GM18505 (cell line): ENCODE data around the gene PHF12.

Experiments used
- ATAC-seq: cut with Tn5 transposase; IDR thresholded peaks from one replicate; pipeline ENCODE4 v1.9.1; 2021; ENCODE audit not compliant: unreplicated experiment
- POLR2A ChIP-seq: IDR thresholded peaks from 4 replicates; pipeline ENCODE4 v1.6.1; 2011; ENCODE audit warnings: borderline replicate concordance; ENCODE audit not compliant: insufficient read depth, insufficient read length; ENCODE audit errors: extremely low read depth

PHF12 gene

DNA sequence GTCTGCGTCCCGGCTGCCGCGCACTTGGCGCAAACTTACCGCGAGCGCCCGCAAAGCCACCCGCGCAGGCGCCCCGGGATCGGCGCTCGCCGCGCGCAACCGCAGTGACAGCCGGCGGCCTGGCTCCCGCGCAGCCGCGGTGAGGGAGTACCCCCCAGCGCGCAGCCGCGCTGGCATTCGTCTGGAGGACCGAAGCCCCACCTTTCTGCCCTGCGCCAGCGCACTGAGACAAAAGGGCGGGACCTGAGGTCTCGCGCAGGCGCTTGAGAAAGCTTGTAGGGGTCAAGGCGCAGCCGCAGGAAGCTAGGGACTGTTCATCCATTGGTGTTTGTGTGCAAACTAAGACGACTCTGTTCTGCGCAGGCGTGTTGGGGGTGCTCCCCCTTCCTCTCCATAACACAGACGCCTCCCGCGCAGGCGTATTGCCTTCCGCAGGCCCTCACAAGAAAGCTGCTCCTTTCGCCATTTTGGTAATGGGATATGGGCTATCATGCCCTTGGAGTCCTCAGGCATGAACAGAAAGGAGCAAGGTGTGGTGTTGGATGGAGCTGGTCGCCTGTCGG, at the start of gene PHF12:
Gene PHF12 (minus strand): TSS at position 91 of the 563 bp plus-strand sequence. CDS start 558 bp downstream, outside the sequence.
- peak; percentile 53 for ATAC-seq
- TF ChIP-seq POLR2A: peak; percentile 63

DNA sequence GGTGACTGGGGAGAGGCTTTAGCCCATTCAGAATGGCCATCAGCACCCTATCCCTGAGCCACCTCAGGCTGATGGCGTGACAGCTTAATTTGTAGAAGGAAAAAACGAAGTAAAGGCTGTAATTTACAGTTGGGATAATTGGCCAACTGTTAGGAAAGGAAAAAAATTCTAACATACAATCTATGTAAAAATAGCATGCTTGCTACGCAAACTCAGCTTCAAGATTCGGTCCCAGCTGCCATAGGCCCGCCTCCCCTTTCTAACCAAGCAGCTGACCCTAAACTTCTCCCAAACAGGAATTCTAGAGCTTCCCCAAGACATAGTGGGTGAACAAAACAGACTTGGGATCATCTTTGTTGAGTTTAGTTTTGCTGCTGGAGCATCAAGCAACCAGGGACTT, 49.7 kb upstream of the PHF12 start:
- no peak for TF ChIP-seq POLR2A
- no peak for ATAC-seq

DNA sequence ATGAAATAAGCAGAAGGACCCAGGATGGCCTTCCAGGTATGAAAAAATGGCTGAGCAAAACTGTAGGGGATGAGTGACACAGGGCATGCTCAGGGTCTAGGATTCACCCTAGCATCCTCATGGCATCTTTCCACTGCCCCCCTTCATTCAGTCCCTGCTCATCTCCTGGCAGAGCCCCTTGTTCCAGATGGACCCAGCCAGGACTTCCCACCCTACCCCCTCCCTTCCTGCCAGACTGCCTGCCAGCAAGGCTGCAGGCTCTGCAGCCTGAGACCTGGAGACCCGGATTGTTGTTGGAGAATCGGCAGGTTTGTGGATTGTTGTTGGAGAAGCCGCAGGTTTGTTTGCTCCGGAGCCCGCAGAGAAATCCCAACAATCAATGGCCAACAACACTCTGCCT, 47.9 kb upstream of the PHF12 start:
- TF ChIP-seq POLR2A: no peak

DNA sequence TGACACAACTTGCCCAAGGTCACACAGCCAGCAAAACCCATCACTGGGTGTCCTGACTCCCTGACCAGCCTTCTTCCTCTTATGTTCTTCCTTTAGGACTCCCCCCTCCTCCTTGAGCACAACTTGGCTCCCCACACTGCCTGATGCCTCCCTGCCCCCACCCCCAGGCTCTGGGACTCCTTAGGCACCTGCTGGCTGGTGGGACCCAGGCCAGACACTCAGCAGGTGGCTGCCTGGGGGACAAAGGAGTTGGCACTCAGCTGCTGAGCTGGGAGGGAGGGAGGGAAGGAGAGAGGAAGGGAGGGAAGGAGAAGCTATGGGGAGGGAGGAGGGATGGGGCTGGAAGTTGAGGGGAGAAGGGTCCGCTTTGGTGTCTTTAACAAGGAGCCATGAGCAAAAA, 46.5 kb upstream of the PHF12 start:
- ATAC-seq: no peak
- TF ChIP-seq POLR2A: no peak

More for the DNA sequence above, 47.9 kb upstream of the PHF12 start:
- no peak for ATAC-seq

DNA sequence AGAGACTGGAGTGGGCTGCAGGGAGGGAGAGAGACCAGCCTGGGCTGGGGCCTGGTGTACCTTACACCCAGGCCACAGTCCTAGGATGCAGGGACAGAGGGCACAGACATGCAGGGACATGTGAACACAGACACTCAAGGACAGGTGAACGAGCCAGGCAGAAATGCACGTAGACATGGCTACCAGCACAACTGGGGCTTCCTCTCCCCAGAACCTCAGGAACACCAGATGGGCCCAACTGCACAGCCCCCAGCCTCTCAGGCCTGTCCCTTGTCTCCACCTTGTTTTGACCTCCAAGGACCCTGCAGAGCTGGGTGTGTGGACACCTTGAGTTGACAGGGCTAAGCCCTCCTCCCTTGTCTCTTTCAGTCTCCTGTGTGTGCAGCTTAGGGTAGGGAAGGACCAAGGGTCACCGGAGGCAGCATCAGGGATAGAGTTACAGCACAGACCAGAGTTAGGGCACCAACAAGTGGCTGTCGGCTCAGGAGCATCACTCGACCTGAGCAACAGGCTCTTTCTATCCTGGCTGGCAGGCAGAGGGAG, 45.3 kb upstream of the PHF12 start:
- no peak for ATAC-seq
- no peak for TF ChIP-seq POLR2A

DNA sequence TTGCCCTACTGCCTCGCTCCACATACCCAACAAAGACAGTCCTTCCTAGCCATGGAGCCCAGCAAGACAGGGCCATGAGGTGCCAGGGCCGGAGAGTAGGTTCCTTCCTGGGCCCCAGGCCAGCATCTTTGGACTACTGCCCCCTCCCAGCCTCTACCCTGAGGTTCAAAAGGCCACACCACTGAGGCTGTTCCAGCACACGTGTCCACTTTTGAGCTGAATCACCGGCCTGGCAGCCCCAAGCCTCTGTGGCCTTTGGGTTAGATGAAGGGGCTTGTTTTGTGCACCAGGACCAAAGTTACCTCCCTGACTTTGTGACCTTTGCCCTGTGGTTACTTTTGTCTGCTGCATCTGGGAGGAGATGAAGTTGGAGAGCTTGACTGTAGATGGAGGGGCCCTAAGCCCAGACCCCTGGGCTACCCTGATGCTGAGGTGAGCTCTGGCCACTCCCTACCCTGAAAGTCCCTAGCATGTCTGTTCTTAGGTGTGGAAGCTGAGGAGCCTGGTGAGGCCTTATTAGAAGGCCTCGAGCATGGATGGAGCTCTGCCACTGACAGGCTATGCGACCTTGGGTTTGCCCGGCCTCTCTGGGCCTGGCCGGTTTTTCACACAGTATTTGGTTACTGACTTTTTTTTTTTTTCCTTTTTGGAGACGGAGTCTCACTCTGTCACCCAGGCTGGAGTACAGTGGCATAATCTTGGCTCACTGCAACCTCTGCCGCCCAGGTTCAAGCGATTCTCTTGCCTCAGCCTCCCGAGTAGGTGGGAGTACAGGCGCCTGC, 42.5 kb upstream of the PHF12 start:
- TF ChIP-seq POLR2A: no peak
- no peak for ATAC-seq

DNA sequence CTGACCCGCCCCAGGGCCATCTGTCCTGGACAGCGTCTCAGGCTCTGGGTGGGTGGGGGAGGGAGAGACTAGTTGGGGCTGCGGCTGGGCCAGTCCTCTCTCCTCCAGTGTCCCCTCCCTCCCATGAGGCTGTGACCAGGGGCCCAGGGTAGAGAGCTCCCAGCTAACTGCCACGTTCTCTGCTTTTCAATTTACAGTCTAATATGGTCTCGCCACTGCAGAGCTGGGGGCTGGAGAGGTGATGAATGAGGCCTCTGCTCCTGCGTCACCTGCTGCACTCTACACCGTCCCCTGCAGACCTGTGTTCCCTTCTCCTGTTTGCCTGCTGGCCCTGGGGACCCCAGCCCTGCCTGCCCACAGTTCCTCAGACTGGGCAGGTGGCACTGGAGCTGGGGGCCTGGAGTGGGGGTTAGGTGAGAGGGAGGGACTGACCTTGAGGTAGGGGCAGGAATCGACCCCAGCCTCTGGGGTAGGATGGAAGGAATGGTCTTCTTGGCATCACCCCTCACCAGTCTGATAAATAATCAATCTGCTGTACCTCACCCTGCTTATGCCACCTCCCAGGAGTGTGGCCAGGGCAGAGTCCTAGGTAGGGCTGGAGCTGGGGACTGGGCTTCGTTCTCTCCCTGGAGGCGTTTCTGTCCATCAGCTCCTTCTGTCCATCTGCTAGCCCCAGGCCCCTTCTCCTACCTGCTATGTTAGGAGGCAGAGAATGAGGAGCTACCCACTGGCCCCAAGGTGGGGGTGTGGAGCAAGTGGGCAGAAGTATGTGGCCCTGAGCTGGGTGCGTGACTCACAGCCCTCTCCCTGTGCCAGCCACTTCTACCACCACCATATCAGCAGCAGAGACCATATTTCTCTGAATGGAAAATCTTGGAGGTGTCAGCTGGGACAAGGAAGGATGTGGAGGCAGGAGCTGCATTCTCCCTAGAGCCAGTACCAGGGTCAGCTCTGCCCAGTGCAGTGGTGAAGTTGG, 41.6 kb upstream of the PHF12 start:
- ATAC-seq: no peak
- no peak for TF ChIP-seq POLR2A

DNA sequence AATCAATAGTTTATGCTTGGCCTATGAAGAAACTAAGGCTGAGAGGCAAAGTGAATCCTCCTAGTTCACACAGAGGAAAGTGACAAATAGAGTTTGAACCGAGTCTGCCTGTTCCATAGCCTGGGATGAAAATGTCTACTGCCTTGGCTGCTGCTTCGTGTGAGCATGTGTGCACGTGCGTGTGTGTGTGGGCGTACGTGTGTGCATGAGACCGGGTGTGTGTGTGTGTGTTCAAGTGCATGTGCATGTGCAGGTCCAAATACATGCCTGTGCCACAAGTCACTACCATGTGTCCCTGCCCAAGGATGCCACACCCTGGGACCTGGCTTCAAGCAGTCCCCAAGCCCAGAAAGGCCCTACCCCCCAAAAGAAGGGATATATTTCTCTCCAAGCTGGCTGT, 40.9 kb upstream of the PHF12 start:
- no peak for ATAC-seq
- TF ChIP-seq POLR2A: no peak

DNA sequence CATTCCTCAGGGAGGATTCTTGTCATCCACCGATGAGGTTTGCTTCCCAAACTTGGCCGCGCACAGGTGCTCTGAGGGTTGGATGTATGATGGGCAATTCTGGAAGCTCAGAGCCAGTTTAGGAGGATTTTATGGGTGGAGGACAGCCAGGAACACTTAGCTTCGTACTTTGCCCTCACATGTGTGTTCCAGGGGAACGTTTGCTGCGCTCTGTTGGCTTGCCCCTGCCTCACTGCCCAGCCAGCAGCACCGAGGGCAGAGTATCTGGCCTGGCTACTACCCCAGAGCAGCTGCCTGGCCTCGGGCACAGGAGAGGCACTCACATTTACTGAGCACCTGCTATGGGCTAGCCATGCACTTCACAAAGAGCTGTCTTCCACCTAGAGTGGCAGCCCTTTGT, 40.5 kb upstream of the PHF12 start:
- ATAC-seq: no peak
- no peak for TF ChIP-seq POLR2A

DNA sequence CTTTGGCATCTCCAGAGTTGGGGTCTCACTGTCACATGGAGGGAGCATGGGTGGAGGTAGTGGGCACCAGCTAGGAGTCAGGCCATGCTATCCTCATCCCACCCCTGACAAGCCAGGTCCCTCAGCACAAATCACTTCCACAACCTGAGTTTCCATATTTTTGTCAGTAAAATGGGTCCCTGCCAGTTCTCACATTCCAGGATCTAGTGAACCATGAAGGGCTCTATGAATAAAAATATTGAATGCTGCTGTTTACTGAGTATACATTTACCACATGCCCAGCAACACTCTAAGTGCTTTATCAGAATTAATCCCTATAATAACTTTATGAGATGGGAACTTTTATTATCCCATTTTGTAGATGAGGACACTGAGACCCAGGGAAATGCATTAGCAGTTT, 37.7 kb upstream of the PHF12 start:
- no peak for TF ChIP-seq POLR2A
- ATAC-seq: no peak

DNA sequence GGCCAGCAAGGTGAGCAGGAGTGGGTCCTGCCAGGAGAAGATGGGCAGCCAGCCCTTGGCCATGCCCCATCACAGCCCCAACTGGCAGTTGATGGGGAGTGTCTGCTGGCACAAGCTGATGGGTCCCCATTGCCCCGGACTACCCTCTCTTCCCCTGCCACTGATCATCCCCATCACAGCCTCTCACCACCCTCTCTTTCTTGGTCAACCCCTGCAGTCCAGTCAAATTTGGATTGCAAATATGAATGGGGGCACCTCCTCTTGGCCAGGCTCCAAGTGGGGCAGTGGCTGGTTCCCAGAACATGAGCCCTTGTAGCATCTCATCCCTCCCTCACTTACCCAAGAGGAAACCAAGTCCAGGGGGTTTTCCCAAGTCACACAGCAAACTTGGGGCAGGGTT, 37.2 kb upstream of the PHF12 start:
- TF ChIP-seq POLR2A: no peak
- ATAC-seq: no peak

DNA sequence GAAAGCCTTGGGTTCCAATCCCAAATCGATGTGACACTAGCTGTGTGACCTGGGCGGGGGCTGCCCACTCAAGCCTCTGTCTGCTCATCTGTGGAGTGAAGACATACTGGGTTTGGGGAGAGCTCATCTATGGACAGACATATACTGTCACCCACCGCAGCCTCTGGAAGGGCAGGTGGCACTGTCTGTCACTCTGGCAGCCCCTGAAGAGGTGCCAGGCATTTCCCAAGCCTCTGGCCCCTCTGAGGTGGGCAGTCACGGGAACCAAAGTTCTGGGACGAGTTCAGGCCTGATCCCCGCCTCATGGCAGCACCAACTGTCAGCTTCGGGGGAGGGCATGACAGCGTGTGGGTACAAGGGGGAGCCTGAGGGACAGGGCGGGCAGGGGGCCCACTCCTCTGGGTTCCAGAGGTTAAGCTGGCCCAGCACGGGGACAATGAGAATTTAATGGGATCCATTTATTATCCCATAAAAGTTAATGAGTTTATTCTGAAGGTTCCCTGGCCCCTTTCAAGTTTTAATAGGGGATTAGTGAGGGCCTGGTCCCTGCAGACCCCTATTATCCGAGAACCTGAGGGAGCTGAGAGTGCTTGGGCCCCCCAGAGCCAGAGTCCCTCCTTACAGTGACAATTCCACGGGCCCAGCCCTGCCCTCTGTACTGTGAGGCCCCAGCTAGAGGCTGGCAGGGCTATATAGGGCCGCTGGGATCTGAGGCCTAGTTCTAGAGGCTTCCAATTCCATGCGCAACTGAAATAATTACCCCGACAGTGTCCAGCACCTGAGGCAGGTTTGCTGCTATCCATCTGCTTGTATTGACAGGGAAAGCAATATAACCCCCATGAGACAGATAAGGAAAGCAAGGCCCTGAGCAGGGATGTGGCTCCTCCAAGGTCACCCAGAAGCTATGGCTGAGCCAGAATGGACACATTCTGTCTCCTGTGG, 35.7 kb upstream of the PHF12 start:
- no peak for TF ChIP-seq POLR2A
- ATAC-seq: no peak
